SU-DHL-6 (cell line): ENCODE data around the gene ACSS1.

Experiments used
- CTCF ChIP-seq: fragments of 200-600 bp; sonication (generic); IDR thresholded peaks from one replicate; pipeline ENCODE4 v1.5.1; 2017; ENCODE audit warnings: antibody characterized with exemption, mild to moderate bottlenecking, low read length, moderate library complexity; ENCODE audit not compliant: insufficient read depth, poor library complexity, severe bottlenecking
- EZH2phosphoT487 ChIP-seq: fragments of 200-600 bp; sonication (generic), shearing (Covaris generic); conservative IDR thresholded peaks from 2 replicates; pipeline ENCODE4 v1.6.1; 2018; ENCODE audit warnings: mild to moderate bottlenecking, antibody characterized with exemption, low read length, moderate library complexity, mixed read lengths

- TF ChIP-seq EZH2phosphoT487 (no peak), CTCF (no peak)
Measured at GRCh38 chr20:25082498-25082873, 24.5 kb upstream of the ACSS1 start.
